Type B pancreatic cell (in vitro differentiated cells): ENCODE results near the gene HSD17B2. TPM values are rescaled to one million over a fixed set of nuclear protein-coding genes. Genes with fewer than 3 reads are reported as not detected.

Experiments
- DNase-seq: peaks from one replicate; pipeline ENCODE4 v3.0.0; 2021; ENCODE audit warnings: mixed read lengths; ENCODE audit not compliant: unreplicated experiment; ENCODE audit errors: extremely low spot score
- H3K27ac Mint-ChIP-seq: 2 replicates; pipeline ENCODE4 v1.8.0; 2021; ENCODE audit warnings: mild to moderate bottlenecking, mixed read lengths
- H3K27me3 Mint-ChIP-seq: 2 replicates; pipeline ENCODE4 v1.8.0; 2021; ENCODE audit warnings: mixed read lengths
- H3K36me3 Mint-ChIP-seq: 2 replicates; pipeline ENCODE4 v1.8.0; 2021; ENCODE audit warnings: mixed read lengths
- H3K4me1 Mint-ChIP-seq: one replicate; pipeline ENCODE4 v1.8.0; 2021; ENCODE audit warnings: mixed read lengths; ENCODE audit not compliant: unreplicated experiment
- H3K4me3 Mint-ChIP-seq: 2 replicates; pipeline ENCODE4 v1.8.0; 2021; ENCODE audit warnings: mild to moderate bottlenecking, mixed read lengths
- H3K9me3 Mint-ChIP-seq: 2 replicates; pipeline ENCODE4 v1.8.0; 2021; ENCODE audit warnings: mixed read lengths
- total RNA-seq: library from RNA; stranded (reverse); gene quantifications from 2 replicates; pipeline ENCODE4 v1.2.1, GENCODE V29; 2021; ENCODE audit warnings: low replicate concordance
- TF ChIP-seq, protein P1 (sequence below): fragments of 200-600 bp; sonication (generic); conservative IDR thresholded peaks from 2 replicates; pipeline ENCODE4 v1.5.0; 2021; ENCODE audit warnings: antibody characterized with exemption, mild to moderate bottlenecking

Gene HSD17B2
- total RNA-seq, 1 donor from 2014 or later, result 6.8 TPM

DNA sequence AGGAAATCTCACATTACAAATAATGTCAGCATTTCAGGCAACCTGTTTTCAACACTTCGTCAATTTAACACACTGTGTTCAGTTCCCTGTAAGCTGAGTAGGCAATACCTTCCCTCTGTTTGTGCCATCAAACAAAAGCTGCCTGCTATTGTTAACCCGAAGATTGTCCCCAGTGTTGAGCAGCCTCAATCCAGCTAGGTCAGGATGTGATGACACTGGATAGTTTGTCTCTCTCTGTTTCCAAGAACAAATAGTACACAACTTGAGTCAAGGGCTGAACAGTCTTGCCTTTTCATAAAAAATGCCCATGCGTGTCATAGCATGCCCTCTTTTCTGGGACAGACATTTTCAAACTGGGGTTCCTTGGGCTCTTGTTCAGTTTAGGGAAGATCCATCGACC lies 36.4 kb downstream of the HSD17B2 start:
- TF ChIP-seq, protein P1, sequence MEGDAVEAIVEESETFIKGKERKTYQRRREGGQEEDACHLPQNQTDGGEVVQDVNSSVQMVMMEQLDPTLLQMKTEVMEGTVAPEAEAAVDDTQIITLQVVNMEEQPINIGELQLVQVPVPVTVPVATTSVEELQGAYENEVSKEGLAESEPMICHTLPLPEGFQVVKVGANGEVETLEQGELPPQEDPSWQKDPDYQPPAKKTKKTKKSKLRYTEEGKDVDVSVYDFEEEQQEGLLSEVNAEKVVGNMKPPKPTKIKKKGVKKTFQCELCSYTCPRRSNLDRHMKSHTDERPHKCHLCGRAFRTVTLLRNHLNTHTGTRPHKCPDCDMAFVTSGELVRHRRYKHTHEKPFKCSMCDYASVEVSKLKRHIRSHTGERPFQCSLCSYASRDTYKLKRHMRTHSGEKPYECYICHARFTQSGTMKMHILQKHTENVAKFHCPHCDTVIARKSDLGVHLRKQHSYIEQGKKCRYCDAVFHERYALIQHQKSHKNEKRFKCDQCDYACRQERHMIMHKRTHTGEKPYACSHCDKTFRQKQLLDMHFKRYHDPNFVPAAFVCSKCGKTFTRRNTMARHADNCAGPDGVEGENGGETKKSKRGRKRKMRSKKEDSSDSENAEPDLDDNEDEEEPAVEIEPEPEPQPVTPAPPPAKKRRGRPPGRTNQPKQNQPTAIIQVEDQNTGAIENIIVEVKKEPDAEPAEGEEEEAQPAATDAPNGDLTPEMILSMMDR, result no peak
- Mint-ChIP-seq H3K27ac (no peak overlapping the region), H3K27me3 (no peaks in the 10 kb centered on the region), H3K4me1 (peaks cover 4% of the 10 kb centered on the region), H3K36me3 (no peaks in the 10 kb centered on the region), H3K4me3 (no peak overlapping the region), H3K9me3 (peaks cover 5% of the 10 kb centered on the region)
- DNase-seq, result no peak

DNA sequence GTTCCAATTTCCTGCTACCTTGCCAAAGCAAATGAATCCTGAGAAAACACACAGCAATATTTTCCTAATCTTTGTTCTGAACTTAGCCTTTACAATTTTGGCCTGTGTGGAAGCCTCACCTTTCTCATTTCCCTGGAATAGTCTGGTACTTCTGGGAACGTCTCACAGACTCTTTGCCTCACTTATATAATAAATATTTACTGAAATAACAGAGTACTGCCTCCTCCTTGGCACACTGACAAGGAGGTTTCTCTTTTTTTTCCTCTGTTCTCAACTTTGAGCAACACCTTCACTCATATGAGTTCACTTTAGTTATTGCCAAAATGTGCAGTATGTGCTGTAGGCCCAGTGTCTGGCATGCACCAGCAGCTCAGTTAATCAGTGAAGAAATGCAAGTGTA lies 37.3 kb downstream of the HSD17B2 start:
- TF ChIP-seq, protein P1, result no peak
- no peak overlapping the region for H3K4me3 Mint-ChIP-seq
- no peaks in the 10 kb centered on the region for H3K27me3 Mint-ChIP-seq
- DNase-seq, result no peak
- H3K27ac Mint-ChIP-seq, result no peak overlapping the region
- H3K36me3 Mint-ChIP-seq, result no peaks in the 10 kb centered on the region
- peaks cover 5% of the 10 kb centered on the region for H3K9me3 Mint-ChIP-seq
- peaks cover 4% of the 10 kb centered on the region for H3K4me1 Mint-ChIP-seq

DNA sequence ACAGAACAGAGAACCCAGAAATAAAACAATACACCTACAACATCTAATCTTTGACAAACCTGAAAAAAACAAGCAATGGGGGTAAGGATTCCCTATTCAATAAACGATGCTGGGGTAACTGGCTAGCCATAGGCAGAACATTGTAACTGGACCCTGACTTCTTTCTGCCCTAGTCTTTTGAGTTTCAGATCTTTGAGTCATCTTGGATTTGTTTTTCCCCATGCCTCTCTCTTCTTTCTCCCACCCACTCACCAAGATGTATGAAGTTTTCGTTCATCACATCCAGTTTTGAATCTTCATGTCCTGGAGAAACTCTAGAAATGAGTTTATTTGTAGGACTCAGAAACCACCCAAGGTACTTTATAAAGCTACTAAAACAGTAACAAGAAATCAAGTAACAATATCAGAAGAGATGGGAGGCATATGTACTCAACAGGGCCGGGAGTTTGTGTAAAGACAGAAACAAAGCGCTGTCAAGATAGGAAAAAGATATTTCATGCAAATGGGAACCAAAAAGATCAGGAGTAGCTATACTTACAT lies 39.0 kb downstream of the HSD17B2 start:
- DNase-seq, result no peak
- Mint-ChIP-seq H3K4me3 (no peak overlapping the region), H3K4me1 (peaks cover 4% of the 10 kb centered on the region), H3K36me3 (no peaks in the 10 kb centered on the region), H3K27ac (no peak overlapping the region), H3K27me3 (peaks cover 3% of the 10 kb centered on the region), H3K9me3 (peaks cover 12% of the 10 kb centered on the region)
- TF ChIP-seq, protein P1, result no peak

DNA sequence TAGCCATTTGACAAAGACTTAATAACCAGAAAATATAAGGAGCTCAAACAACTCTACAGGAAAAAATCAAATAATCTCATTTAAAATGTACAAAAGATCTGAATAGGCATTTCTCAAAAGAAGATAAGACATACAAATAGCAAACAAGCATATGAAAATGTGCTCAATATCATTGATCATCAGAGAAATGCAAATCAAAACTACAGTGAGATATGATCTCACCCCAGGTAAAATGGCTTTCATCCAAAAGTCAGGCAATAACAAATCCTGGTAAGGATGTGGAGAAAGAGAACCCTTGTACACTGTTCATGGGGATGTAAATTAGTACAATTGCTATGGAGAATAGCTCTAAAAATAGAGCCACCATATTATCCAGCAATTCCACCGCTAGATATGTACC lies 43.1 kb downstream of the HSD17B2 start:
- H3K27ac Mint-ChIP-seq, result no peak overlapping the region
- no peak overlapping the region for H3K4me3 Mint-ChIP-seq
- no peaks in the 10 kb centered on the region for H3K36me3 Mint-ChIP-seq
- H3K4me1 Mint-ChIP-seq, result no peaks in the 10 kb centered on the region
- TF ChIP-seq, protein P1, result no peak
- no peak for DNase-seq
- peaks cover 9% of the 10 kb centered on the region for H3K27me3 Mint-ChIP-seq
- peaks cover 12% of the 10 kb centered on the region for H3K9me3 Mint-ChIP-seq

DNA sequence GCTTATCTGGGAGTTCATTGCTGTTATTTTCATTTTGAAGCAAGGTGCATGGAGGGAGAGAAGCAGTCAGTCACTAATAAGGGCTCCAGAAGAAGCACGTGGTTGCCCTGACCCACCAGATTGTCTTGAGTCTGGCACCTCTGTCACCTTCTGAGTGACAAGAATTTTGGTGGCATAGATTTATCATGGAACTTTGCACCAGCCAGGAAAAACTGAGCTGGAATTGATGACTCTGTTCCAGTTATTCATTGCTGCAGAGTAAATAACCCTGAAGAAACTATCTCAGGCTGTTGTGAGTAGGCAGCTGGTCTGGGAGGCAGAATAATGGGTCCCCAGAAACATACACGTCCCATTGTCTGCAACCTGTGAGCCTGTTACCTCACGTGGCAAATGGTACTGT lies 44.8 kb downstream of the HSD17B2 start:
- TF ChIP-seq, protein P1, result no peak
- Mint-ChIP-seq H3K4me1 (no peaks in the 10 kb centered on the region), H3K9me3 (peaks cover 12% of the 10 kb centered on the region), H3K4me3 (no peak overlapping the region), H3K36me3 (no peaks in the 10 kb centered on the region), H3K27ac (no peak overlapping the region), H3K27me3 (peaks cover 9% of the 10 kb centered on the region)
- no peak for DNase-seq

DNA sequence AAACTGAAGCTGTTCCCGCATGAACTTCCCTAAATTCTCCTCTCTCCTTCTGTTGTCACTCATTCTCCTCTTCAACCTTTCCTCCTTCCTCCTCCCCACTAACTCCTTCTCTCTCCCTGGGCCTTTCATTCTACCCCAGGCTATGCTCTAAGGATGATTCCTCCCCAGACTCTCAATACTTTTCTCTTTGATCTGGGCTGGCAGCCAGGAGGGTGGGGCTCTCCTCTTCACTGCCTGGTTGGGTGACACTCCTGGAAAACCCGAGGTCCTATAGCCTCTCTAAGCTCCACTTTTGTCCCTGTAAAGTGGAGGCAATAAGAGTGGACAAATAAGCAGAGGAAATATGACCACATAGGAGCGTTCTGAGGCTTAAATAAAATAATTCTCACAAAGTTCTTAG lies 46.2 kb downstream of the HSD17B2 start:
- H3K4me1 Mint-ChIP-seq, result no peaks in the 10 kb centered on the region
- H3K27me3 Mint-ChIP-seq, result peaks cover 9% of the 10 kb centered on the region
- H3K27ac Mint-ChIP-seq, result no peak overlapping the region
- DNase-seq, result no peak
- no peak overlapping the region for H3K4me3 Mint-ChIP-seq
- H3K36me3 Mint-ChIP-seq, result no peaks in the 10 kb centered on the region
- TF ChIP-seq, protein P1, result no peak
- H3K9me3 Mint-ChIP-seq, result peaks cover 12% of the 10 kb centered on the region
